ENCODE data around the gene MKRN3. TPM values are rescaled to one million over a fixed set of nuclear protein-coding genes. Genes with fewer than 3 reads are reported as not detected.
A peak's percentile ranks its signal among the peaks of the same experiment; 100 is the strongest.

The MKRN3 gene
- 1 to 10 TPM in 9 of 10 donors, under 1 TPM in 1; 0.65 to 5.7 (median 2.5) TPM for polyA plus RNA-seq (ENCODE audit: insufficient read length in 10 of 10)
- long read RNA-seq, donor 1, partial matches to known transcripts: 0 of 3 reads
- long read RNA-seq, donor 1, other reads (novel, unspliced or antisense): 0 of 3 reads
- long read RNA-seq, donor 2, partial matches to known transcripts: 0 of 1 reads
- long read RNA-seq, donor 2, other reads (novel, unspliced or antisense): 0 of 1 reads
- long read RNA-seq, donor 3: 0 reads
- long read RNA-seq, donor 4: 0 reads
- long read RNA-seq, donor 5: 0 reads
- long read RNA-seq, donor 6, transcript MKRN3-201 (1 exons, 2,347 nt): major isoform, 6 of 6 reads
- long read RNA-seq, donor 6, partial matches to known transcripts: 0 of 6 reads
- long read RNA-seq, donor 6, other reads (novel, unspliced or antisense): 0 of 6 reads
- long read RNA-seq, donor 7, partial matches to known transcripts: 0 of 2 reads
- long read RNA-seq, donor 7, other reads (novel, unspliced or antisense): 0 of 2 reads
- long read RNA-seq, donor 8, partial matches to known transcripts: 0 of 1 reads
- long read RNA-seq, donor 8, other reads (novel, unspliced or antisense): 0 of 1 reads
- long read RNA-seq, donor 9: 0 reads

- peak; percentile 26 to 74 (median 66) for DNase-seq
These were observed at the start of gene MKRN3 for GRCh38 chr15:23565395-23566070. MKRN3 (plus strand) TSS chr15:23565674; CDS start chr15:23565783, 109 bp downstream.

GRCh38 chr15:23516866-23517265 is 48.6 kb upstream of the MKRN3 start:
- no peak for DNase-seq

- no peak for DNase-seq
These were observed 47.4 kb upstream of the MKRN3 start for GRCh38 chr15:23518104-23518503.

GRCh38 chr15:23524816-23525215 is 40.7 kb upstream of the MKRN3 start:
- DNase-seq: no peak

GRCh38 chr15:23529891-23530290 is 35.6 kb upstream of the MKRN3 start:
- no peak for DNase-seq

- no peak for DNase-seq
These were observed 33.5 kb upstream of the MKRN3 start for GRCh38 chr15:23532024-23532423.

- no peak for DNase-seq
These were observed 28.8 kb upstream of the MKRN3 start for GRCh38 chr15:23536659-23537058.

- DNase-seq: no peak
These were observed 26.8 kb upstream of the MKRN3 start for GRCh38 chr15:23538648-23539047.

GRCh38 chr15:23539892-23540291 is 25.6 kb upstream of the MKRN3 start:
- DNase-seq: no peak

- no peak for DNase-seq
These were observed 19.3 kb upstream of the MKRN3 start for GRCh38 chr15:23546158-23546557.

- DNase-seq: no peak
These were observed 17.4 kb upstream of the MKRN3 start for GRCh38 chr15:23548071-23548470.

- DNase-seq: no peak
These were observed 3.6 kb upstream of the MKRN3 start for GRCh38 chr15:23561914-23562313.

- peak in 2 of 3 donors; percentile 3 to 30 for DNase-seq
These were observed 566 bp upstream of the MKRN3 start for GRCh38 chr15:23564821-23565394.

- peak in 1 of 3 donors; percentile 7 for DNase-seq
These were observed 639 bp downstream of the MKRN3 start for GRCh38 chr15:23566071-23566554.

GRCh38 chr15:23566651-23567050 is 1.2 kb downstream of the MKRN3 start:
- no peak for DNase-seq

GRCh38 chr15:23567921-23568320 is 2.4 kb downstream of the MKRN3 start:
- DNase-seq: no peak

- DNase-seq: no peak
These were observed 3.9 kb downstream of the MKRN3 start for GRCh38 chr15:23569151-23569925.

- DNase-seq: no peak
These were observed 5.0 kb downstream of the MKRN3 start for GRCh38 chr15:23570486-23570885.

- DNase-seq: no peak
These were observed 7.4 kb downstream of the MKRN3 start for GRCh38 chr15:23572844-23573243.

- DNase-seq: no peak
These were observed 9.3 kb downstream of the MKRN3 start for GRCh38 chr15:23574742-23575141.

GRCh38 chr15:23576061-23576460 is 10.6 kb downstream of the MKRN3 start:
- no peak for DNase-seq

Measured in muscle of back (tissue), 13 donors.